ENCODE measurements around the gene FCER2.
A peak's percentile ranks its signal among the peaks of the same experiment; 100 is the strongest.

FCER2 gene

DNA sequence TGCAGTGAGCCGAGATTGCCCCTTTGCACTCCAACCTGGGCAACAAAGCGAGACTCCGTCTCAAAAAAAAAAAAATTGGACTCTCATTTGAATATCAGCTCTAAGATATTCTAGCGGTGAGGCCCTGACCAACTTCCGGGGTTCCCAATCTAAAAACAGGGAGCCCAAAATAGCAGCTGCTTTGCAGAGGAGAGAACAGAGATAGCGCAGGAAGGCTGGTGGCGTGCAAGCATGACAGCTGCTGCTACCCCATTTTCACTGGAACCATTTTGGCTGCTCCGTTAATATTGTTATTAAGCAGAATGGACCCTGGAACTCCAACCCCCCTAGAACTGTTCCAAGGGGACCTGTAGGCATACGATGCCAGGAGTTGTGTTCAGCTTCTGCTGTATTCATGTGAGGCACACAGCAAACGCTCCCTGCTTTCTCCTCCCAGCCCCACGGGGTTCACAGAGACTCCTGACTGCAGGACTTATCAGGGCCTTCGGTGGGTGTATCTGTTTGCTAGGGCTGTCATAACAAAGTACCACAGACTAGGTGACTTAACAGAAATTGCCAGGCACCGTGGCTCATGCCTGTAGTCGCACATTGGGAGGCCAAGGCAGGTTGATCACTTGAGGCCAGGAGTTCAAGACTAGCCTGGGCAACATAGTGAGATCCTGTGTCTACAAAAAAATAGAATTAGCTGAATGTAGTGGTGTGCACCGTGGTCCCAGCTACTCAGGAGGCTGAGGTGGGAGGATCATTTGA is 53.5 kb downstream of the FCER2 start:
- peak overlapping the region; percentile 34 for H3K4me2 ChIP-seq (ENCODE audit: low read length)
- no peaks in the 10 kb centered on the region for H3K27me3 ChIP-seq (ENCODE audit: control insufficient read depth, low read length)
- no peak overlapping the region for H3K4me3 ChIP-seq (ENCODE audit: low read length)
- H3F3A ChIP-seq (ENCODE audit: control insufficient read depth, insufficient read depth): 0 out of 2 replicates have a peak, but pooled peaks cover 3% of the 10 kb centered on the region
- no peaks in the 10 kb centered on the region for H3K79me2 ChIP-seq (ENCODE audit: control insufficient read depth, low read length)
- no peaks in the 10 kb centered on the region for H3K9me2 ChIP-seq (replicated peaks; ENCODE audit: control insufficient read depth, low read length)
- TF ChIP-seq EZH2phosphoT487 (IDR thresholded peaks at IDR 0.05; ENCODE audit: borderline replicate concordance, low read length): no peak
- TF ChIP-seq, protein P1, sequence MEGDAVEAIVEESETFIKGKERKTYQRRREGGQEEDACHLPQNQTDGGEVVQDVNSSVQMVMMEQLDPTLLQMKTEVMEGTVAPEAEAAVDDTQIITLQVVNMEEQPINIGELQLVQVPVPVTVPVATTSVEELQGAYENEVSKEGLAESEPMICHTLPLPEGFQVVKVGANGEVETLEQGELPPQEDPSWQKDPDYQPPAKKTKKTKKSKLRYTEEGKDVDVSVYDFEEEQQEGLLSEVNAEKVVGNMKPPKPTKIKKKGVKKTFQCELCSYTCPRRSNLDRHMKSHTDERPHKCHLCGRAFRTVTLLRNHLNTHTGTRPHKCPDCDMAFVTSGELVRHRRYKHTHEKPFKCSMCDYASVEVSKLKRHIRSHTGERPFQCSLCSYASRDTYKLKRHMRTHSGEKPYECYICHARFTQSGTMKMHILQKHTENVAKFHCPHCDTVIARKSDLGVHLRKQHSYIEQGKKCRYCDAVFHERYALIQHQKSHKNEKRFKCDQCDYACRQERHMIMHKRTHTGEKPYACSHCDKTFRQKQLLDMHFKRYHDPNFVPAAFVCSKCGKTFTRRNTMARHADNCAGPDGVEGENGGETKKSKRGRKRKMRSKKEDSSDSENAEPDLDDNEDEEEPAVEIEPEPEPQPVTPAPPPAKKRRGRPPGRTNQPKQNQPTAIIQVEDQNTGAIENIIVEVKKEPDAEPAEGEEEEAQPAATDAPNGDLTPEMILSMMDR (IDR thresholded peaks at IDR 0.05; ENCODE audit: low read depth, low read length, poor library complexity, severe bottlenecking): no peak
- H3K36me3 ChIP-seq (ENCODE audit: control insufficient read depth, low read length): no peaks in the 10 kb centered on the region; the same call in 1 of the 2 replicates
- peak overlapping the region; percentile 24; the same call in 1 of the 2 replicates for H3K27ac ChIP-seq (ENCODE audit: low read depth, low read length)
- H3K4me1 ChIP-seq (ENCODE audit: control insufficient read depth, low read length): peaks cover 45% of the 10 kb centered on the region
- H4K20me1 ChIP-seq (ENCODE audit: control insufficient read depth, insufficient read depth, low read depth, low read length): no peaks in the 10 kb centered on the region
- no peaks in the 10 kb centered on the region for H3K9me3 ChIP-seq (ENCODE audit: control insufficient read depth, insufficient read depth, low read length)

DNA sequence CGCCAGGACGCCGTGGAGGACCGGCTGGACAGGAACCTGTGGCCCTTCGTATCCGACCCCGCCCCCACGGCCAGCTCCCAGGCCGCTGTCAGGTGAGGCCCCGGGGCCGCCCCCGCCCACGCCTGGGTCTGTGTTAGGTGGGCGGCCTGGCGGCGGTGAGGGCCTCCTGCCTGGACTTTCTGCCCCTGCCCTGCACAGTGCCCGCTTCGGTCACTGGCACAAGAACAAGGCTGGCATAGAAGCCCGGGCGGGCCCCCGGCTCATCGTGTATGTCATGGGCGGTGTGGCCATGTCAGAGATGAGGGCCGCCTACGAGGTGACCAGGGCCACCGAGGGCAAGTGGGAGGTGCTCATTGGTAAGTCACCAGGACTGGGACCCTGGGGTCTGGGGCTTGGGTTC is 54.8 kb downstream of the FCER2 start:
- no peak overlapping the region for H3K4me3 ChIP-seq (ENCODE audit: low read length)
- no peaks in the 10 kb centered on the region for H3K79me2 ChIP-seq (ENCODE audit: control insufficient read depth, low read length)
- H3K4me1 ChIP-seq (ENCODE audit: control insufficient read depth, low read length): peaks cover 41% of the 10 kb centered on the region
- H3K27me3 ChIP-seq (ENCODE audit: control insufficient read depth, low read length): no peaks in the 10 kb centered on the region
- no peaks in the 10 kb centered on the region for H4K20me1 ChIP-seq (ENCODE audit: control insufficient read depth, insufficient read depth, low read depth, low read length)
- H3K4me2 ChIP-seq (ENCODE audit: low read length): no peak overlapping the region
- H3F3A ChIP-seq (ENCODE audit: control insufficient read depth, insufficient read depth): 0 out of 2 replicates have a peak, but pooled peaks cover 3% of the 10 kb centered on the region
- no peaks in the 10 kb centered on the region for H3K9me3 ChIP-seq (ENCODE audit: control insufficient read depth, insufficient read depth, low read length)
- H3K9me2 ChIP-seq (replicated peaks; ENCODE audit: control insufficient read depth, low read length): no peaks in the 10 kb centered on the region
- H3K36me3 ChIP-seq (ENCODE audit: control insufficient read depth, low read length): peaks cover 3% of the 10 kb centered on the region; the same call in 1 of the 2 replicates
- no peak overlapping the region for H3K27ac ChIP-seq (ENCODE audit: low read depth, low read length)
- TF ChIP-seq, protein P1 (IDR thresholded peaks at IDR 0.05; ENCODE audit: low read depth, low read length, poor library complexity, severe bottlenecking): no peak
- TF ChIP-seq EZH2phosphoT487 (IDR thresholded peaks at IDR 0.05; ENCODE audit: borderline replicate concordance, low read length): no peak

DNA sequence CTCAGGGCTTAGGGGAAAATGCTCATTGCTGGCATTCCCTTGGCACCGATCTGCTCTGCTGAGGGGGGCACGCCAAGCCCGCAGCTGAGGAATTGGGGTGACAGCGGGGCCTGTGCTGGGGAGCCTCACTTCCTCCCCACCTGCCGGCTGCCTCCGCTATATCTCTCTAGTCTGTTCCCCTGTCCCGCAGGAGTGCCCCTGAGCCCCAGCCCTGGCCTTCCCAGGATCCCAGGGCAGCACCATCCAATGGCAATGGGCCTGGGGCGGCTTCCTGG is 55.6 kb downstream of the FCER2 start:
- Histone ChIP-seq H4K20me1 (ENCODE audit: control insufficient read depth, insufficient read depth, low read depth, low read length) (no peaks in the 10 kb centered on the region), H3K36me3 (ENCODE audit: control insufficient read depth, low read length) (peaks cover 3% of the 10 kb centered on the region; the same call in 1 of the 2 replicates), H3K9me3 (ENCODE audit: control insufficient read depth, insufficient read depth, low read length) (no peaks in the 10 kb centered on the region), H3F3A (ENCODE audit: control insufficient read depth, insufficient read depth) (0 out of 2 replicates have a peak, but pooled peaks cover 3% of the 10 kb centered on the region), H3K79me2 (ENCODE audit: control insufficient read depth, low read length) (no peaks in the 10 kb centered on the region), H3K27ac (ENCODE audit: low read depth, low read length) (no peak overlapping the region), H3K4me3 (ENCODE audit: low read length) (no peak overlapping the region), H3K9me2 (replicated peaks; ENCODE audit: control insufficient read depth, low read length) (no peaks in the 10 kb centered on the region), H3K4me1 (ENCODE audit: control insufficient read depth, low read length) (peaks cover 40% of the 10 kb centered on the region), H3K27me3 (ENCODE audit: control insufficient read depth, low read length) (no peaks in the 10 kb centered on the region), H3K4me2 (ENCODE audit: low read length) (no peak overlapping the region)
- TF ChIP-seq, protein P1 (IDR thresholded peaks at IDR 0.05; ENCODE audit: low read depth, low read length, poor library complexity, severe bottlenecking): no peak
- no peak for TF ChIP-seq EZH2phosphoT487 (IDR thresholded peaks at IDR 0.05; ENCODE audit: borderline replicate concordance, low read length)
